ENCODE results near the gene HMGCS2.
"Not testable (repeated sequence)": the region's sequence is repeated elsewhere in the genome, so short reads cannot be mapped to it uniquely, and the experiment has no call there.

The HMGCS2 gene

DNA sequence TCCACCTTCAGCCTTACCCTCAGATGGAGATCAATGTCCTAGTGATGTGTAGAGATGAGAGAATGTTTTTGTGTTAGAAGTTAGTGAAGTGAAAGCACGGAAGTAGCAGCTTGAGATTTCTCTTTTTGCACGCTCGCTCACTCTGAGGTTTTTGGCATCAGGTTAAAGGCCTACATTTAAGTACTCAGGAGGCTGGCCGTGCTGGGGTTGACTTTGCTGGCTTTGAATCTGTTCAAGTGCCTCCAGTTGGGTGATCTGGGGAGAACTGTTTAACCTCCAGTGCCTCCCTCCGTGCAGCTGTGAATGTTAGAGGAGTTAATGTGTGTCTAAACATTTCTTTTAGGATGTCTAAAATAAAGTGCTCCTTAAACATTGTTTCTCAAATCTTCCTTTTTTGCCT lies 43.1 kb downstream of the HMGCS2 start:
- DNase-seq = no peak

DNA sequence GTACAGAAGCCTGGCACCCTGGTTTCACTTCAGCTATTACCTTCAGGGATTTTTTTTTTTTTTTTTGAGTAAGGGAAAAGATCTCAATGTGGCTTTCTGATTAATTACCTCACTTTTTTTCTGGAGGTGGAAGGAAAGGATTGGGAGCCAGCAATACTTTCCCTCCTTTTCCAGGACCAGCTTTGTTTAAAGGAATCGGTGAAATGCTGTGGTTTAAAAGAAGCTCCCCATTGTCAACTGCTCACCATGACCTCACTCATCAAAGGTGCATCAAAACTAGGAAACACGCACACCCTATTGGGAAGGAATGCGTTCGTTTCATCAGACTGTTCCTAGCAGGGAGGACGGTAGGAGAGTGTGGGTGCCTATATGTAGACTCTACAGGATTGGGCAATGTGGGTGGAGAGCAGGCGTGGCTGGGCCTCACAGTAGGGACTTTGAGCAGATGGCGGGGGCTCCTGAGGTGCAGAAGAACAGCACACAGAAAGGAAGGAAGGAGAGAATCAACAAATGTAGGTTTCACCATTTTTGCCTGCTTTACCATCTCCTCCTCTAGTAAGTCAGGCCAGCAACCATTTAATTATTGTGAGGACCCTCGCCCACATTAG lies 44.0 kb downstream of the HMGCS2 start:
- DNase-seq = no peak

DNA sequence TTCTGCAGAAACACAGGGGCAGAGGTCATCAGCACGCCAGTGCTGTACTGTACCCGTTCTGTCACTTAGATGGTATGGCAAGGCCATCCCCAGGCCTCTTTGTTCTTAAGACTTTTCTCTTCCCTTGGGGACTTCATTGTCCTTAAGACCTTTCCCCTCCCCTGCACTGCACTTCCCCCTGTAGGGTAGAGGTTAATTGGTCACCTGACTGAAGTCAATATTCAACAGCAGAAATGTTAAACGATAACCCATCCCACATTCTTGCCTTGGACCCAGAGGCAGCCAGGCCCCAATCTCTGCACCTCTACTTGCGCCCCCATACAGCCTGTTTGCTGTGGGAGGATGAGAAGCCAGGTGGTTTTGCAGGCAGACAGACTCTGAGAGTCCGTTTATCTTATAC lies 46.8 kb downstream of the HMGCS2 start:
- DNase-seq = no peak

DNA sequence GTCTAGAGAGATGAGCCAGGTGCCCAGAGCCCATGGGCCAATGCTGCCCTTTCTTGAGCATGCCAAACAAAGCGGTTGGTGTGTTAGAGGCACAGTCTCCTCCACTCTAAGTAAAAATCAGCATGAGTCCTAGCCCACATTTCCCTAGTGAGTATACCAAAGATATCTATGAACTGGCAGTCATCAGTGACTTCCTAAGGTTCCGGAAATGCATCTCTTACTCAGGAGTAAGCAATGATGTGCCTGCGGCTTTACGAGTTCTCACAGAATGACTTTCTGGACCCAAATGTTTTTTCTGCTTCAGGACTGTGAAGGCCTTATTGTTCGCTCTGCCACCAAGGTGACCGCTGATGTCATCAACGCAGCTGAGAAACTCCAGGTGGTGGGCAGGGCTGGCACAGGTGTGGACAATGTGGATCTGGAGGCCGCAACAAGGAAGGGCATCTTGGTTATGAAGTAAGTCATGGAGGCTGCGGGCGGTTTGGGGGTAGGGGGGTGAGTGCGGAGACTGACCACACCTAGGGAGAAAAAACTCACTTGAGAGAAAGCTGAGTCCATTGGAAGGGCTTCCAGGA lies 47.8 kb downstream of the HMGCS2 start:
- DNase-seq = no peak

DNA sequence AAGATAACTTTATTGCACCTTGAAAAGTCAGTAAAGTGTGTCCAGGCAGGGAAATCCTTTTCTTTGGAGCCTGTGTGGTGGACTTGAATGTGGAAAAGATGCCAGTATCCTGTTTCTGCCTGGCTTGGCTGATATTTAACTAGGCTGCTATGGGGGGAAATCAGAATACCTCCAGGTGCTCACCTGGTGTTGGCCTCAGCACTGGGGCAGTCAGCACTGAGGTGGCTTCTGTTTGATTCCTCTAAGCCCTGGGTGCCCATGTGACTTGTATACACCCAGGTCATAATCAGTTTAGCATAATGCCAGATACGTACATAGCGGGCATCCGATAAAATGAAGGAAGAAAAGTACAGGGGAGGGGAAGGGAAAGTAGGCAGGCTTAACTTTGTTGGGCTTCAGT lies 49.7 kb downstream of the HMGCS2 start:
- no peak for DNase-seq

DNA sequence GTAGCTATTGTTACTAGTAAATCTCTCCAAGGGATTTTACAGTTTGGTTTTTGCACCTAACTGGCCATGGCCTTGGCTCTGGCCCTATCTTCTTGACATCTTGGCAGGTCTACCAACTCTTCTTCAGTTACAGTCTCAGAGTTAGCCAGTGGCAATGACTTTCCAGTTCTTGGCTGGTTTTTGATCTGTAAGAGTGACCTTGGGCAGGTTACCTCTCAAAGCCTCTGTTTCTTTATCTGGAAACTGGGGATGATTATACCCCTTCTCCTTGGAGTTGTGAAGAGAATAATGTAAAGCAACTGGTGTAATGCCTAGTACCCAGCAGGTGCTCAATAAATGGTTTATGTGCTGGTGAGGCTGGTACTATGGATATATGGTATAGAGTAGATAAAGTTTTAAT lies 50.3 kb downstream of the HMGCS2 start:
- DNase-seq = no peak

DNA sequence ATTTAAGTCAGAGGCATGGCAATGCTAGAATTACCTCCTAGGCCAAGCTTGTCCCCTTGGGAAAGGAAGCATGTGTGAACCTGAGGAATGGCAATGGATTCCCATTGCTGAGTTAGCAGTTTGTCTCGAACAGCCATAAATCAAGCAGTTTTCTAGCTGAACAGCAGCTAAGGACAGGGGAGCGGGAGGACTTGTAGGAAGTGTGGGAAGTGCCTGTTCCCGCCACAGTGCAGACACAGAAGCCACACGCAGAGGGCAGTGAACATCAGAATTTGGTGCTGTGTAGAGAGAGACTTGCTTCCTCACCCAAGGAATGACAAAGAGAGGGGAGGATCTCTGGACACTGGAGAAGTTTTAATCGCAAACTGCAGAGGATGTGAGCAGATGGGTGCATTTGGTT lies 53.2 kb downstream of the HMGCS2 start:
- no peak for DNase-seq

DNA sequence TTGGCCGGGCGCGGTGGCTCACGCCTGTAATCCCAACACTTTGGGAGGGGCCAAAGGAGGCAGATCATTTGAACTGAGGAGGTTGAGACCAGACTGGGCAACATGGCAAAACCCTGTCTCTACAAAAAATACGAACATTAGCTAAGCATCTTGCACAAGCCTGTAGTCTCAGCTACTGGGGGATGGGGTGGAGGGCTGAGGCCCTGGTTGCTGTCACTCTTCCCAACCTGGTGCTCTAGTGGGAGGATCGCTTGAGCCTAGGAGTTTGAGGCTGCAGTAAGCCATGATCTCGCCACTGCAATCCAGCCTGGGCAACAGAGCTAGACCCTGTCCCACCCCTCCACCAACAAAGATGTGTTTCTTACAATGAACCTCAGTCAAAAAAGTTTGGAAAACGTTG lies 54.1 kb downstream of the HMGCS2 start:
- no peak for DNase-seq

DNA sequence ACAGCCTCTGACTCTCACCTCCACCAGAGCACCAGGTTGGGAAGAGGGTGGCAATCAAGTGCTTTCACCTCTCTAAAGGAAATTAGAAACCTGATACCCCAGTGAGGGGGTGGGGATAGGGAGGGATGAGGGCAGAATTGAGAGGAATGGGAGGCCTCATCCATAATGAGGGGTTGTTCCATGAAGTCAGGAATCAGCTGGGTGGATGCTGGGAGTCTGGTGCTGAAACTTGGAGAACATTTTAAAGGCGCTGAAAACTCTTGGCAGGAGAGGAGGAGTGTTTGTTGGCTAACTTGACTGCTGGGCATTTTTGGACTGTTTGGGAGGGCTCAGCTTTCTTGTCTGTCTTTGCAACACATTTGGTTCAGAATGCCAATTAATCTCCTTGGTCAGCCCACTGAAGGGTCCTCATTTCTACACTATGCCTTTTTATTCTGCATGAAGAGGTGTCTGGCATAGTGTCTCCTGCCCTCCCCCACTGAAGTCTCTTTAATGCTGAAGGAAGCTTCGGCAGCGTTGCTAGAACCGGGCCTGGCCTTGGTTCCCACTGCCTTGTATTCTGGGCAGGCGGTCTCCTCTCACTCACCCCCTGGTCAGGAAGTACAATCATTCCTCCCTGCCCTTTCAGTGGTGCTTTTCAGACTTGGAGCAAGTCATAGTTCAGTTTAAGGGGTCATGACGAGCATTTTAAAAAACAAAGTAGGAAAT lies 54.8 kb downstream of the HMGCS2 start:
- no peak for DNase-seq

DNA sequence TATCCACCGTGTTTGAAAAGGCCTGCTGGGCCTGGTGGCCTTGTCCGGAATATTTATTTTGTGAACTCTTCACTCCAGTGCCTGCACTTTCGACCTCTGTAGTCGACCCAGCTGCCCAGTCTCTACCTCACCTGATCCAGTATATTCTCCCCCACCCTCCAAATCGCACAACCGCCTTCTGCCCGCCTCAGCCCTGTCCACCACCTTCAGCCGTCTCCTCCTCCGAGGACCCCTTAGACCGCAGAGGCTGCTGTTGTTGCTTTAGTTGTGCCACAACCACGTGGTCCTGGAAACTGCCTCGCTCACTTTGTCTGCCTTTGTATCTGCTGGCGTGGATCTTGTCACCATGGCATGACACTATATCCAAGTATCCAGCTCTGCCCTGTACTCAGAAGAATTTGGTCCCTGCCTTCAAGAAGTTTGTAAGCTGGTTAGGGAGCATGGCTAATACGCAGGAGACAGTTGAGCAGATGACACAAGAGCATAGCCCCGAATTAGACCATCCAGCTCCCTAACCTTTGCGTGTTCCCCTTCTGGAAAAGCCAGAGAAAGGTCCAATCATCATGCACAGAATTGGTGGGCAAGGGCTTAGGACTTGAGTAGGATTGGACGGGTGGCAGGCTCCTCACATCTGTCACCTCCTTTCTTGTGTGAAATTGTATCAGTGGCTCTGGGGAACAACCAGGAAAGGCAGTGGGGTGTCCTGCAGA lies 55.5 kb downstream of the HMGCS2 start:
- DNase-seq = no peak

DNA sequence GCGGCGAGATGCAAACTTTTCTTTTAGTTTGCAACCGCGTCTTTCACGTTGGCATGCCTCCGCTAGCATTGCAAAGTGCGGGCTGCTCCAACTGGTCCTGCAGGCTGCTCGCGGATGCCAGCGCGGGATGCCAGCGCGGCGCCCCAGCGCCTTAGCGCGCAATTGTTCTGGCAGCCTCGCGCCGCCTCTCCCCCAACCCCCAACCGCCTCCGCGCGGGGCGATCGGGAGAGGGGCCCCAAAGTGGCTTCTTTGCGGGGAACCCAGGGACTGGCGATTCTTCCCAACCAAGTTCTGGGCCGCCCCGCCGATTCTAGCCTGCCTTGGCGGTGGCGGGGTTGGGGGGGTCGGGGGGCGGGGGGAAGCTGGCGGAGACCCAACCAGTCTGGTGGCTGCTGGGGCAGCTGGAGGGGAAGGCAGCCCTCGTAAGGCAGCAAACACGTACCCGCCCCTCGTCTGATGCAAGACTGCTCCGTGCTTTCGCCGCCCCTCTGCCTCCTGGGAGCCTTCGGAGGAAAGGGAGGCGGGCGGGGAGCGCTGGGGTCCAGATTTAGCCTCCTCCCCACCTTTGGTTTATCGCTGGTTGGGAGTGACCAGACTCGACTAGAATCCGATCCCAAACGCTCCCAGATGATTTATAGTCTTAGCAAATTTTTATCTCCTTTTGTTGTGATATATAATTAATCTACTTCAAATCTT lies 56.2 kb downstream of the HMGCS2 start:
- no peak for DNase-seq

DNA sequence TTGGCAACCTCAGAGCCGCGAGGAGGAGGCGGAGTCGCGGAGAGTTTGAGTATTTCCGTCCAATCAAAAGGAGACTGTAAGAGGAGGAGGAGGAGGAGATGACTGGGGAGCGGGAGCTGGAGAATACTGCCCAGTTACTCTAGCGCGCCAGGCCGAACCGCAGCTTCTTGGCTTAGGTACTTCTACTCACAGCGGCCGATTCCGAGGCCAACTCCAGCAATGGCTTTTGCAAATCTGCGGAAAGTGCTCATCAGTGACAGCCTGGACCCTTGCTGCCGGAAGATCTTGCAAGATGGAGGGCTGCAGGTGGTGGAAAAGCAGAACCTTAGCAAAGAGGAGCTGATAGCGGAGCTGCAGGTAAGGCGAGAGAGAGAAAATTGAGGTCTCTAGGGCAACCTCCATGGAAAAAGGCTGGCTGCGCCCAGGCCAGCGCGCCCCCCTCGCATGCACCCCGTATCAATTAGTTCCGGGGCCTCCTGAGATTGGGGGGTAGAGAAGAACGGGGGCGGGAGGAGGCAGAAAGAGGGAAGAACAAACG lies 56.8 kb downstream of the HMGCS2 start, which contains the start of gene PHGDH:
Gene PHGDH (plus strand): TSS at position 131 of the 538 bp plus-strand sequence. CDS start 89 bp downstream, at position 220.
- DNase-seq = peak; percentile 45

DNA sequence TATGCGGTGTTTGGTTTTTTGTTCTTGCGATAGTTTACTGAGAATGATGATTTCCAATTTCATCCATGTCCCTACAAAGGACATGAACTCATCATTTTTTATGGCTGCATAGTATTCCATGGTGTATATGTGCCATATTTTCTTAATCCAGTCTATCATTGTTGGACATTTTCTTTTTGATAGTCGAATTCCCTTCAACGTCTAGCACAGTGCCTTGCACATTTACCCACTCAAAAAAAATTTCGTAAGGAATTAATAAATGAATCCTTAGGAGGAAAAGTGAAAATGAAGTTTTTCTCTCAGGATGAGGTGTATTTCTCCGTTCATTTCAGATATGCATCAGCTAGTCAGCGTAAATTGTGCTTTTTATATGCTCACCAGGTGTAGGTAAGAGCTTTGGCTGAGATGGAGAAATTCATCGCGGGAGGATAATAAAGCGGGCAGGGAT lies 57.3 kb downstream of the HMGCS2 start:
- not testable (repeated sequence) for DNase-seq

DNA sequence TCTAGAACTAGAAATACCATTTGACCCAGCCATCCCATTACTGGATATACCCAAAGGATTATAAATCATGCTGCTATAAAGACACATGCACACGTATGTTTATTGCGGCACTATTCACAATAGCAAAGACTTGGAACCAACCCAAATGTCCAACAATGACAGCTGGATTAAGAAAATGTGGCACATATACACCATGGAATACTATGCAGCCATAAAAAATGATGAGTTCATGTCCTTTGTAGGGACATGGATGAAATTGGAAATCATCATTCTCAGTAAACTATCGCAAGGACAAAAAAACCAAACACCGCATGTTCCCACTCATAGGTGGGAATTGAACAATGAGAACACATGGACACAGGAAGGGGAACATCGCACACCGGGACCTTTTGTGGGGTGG lies 62.1 kb downstream of the HMGCS2 start:
- not testable (repeated sequence) for DNase-seq

DNA sequence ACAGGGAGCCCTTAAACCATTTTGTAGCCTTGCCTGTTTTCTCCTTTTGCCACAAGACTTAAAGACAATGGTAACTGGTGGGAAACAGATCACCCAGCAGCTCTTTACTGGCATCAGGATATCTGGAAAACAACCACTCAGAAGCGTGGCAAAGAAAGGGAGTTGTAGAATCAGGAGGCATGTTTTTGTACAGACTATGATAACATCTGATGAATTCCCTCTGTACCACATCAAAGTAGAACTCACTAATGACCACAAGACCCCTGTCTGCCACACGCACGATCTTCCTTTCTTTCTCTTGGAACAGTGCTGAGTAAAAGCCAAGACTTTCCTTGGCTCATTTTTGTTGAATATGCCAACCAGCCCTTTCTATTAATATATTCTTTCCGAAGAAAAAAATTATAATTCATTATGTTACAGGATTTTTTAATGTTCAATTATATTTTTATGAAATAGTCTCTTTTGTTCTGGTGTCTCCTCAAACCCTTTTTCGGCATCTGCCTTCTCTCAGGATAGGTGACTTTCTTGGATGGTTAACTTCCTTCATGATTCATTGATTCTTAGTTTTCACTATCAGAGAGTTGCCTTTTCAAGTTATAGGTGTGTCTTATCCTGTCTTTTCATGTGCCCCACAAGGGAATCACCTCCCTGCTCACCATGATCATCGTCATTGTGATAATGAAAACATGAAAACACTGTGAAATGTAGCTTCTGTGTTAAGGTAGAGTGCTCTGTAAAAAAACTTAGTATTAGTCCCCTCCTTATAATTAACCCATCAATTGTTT lies 64.8 kb downstream of the HMGCS2 start:
- no peak for DNase-seq

DNA sequence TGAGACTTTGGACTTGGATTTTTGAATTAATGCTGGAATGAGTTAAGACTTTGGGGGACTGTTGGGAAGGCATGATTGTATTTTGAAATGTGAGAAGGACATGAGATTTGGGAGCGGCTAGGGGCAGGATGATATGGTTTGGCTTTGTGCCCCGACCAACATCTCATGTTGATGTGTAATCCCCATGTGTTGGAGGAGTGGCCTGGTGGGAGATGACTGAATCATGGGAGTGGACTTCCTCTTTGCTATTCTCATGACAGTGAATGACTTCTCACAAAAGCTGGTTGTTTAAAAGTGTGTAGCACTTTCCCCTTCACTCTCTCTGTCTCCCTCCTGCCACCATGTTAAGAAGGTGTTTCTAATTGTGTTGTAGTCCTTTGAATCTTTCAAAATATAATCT lies 66.3 kb downstream of the HMGCS2 start:
- DNase-seq = no peak

DNA sequence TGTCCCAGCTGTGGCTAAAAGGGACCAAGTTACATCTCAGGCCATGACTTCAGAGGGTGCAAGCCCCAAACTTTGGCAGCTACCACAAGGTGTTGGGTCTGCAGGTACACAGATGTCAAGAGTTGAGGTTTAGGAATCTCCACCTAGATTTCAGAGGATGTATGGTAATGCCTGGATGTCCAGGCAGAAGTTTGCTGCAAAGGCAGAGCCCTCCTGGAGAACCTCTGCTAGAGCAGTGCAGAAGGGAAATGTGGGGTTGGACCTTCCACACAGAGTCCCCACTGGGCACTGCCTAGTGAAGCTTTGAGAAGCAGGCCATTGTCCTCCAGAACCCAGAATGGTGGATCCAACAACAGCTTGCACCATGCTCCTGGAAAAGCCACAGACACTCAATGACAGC lies 67.0 kb downstream of the HMGCS2 start:
- no peak for DNase-seq

DNA sequence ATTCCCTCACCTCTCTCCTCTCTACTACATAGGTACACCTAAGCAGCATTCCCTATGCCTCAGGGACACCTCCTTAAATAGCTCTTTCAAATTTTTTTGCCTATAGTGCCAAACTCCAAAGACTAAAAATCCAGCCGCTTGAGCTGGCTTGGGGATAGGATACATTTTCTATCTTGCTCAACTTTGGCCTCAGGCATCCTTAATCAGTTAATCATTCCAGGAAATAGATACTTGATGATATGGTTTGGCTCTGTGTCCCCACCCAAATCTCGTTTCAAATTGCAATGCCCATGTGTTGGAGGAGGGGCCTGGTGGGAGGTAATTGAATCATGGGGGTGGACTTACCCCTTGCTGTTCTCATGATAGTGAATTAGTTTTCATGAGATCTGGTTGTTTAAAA lies 68.4 kb downstream of the HMGCS2 start:
- DNase-seq = no peak
